HepG2 (cell line): ENCODE results near the gene BHLHE23. TPM values are rescaled to one million over a fixed set of nuclear protein-coding genes. Genes with fewer than 3 reads are reported as not detected.

Experiments
- FOXO1 ChIP-seq: sonication (generic); formaldehyde crosslinking; IDR thresholded peaks from 2 replicates; pipeline ENCODE4 v1.4.0; 2020; ENCODE audit warnings: missing genetic modification reagents
- HOXA3 ChIP-seq: sonication (generic); formaldehyde crosslinking; IDR thresholded peaks from 2 replicates; pipeline ENCODE4 v1.5.0; 2020; ENCODE audit warnings: missing genetic modification reagents
- HOXD1 ChIP-seq: sonication (generic); formaldehyde crosslinking; IDR thresholded peaks from 2 replicates; pipeline ENCODE4 v1.5.0; 2020; ENCODE audit warnings: missing genetic modification reagents
- NFE2L1 ChIP-seq: sonication (generic); formaldehyde crosslinking; IDR thresholded peaks from 2 replicates; pipeline ENCODE4 v1.4.0; 2020; ENCODE audit warnings: missing genetic modification reagents, mild to moderate bottlenecking, borderline replicate concordance
- POLR2A ChIP-seq, 2 experiments: IDR thresholded peaks; 2 replicates each; pipeline ENCODE4 v1.6.1; 2011; ENCODE audit warnings: low read depth in 2 of 2, low read length in 2 of 2, mild to moderate bottlenecking in 1 of 2, moderate library complexity in 1 of 2; ENCODE audit not compliant: insufficient read depth in 1 of 2
- RELA ChIP-seq: sonication (generic); formaldehyde crosslinking; IDR thresholded peaks from 2 replicates; pipeline ENCODE4 v1.4.0; 2020; ENCODE audit warnings: missing genetic modification reagents
- RXRA ChIP-seq: sonication (generic); formaldehyde crosslinking; IDR thresholded peaks from 2 replicates; pipeline ENCODE4 v1.5.1; 2020; ENCODE audit warnings: missing genetic modification reagents
- TARDBP ChIP-seq: sonication (generic); formaldehyde crosslinking; IDR thresholded peaks from 2 replicates; pipeline ENCODE4 v1.8.0; 2022; ENCODE audit warnings: mild to moderate bottlenecking, missing genetic modification reagents
- TCF7 ChIP-seq: sonication (generic); IDR thresholded peaks from 2 replicates; pipeline ENCODE4 v1.6.1; 2016; ENCODE audit warnings: antibody characterized with exemption, low read depth
- ZEB1 ChIP-seq: IDR thresholded peaks from 2 replicates; pipeline ENCODE4 v1.6.1; 2012; ENCODE audit warnings: mild to moderate bottlenecking, low read depth, inconsistent platforms; ENCODE audit not compliant: insufficient replicate concordance
- ZFX ChIP-seq: sonication (generic); formaldehyde crosslinking; IDR thresholded peaks from 2 replicates; pipeline ENCODE4 v1.4.0; 2020; ENCODE audit warnings: mild to moderate bottlenecking, low read depth, missing genetic modification reagents, moderate library complexity
- ZNF367 ChIP-seq: sonication (generic); formaldehyde crosslinking; IDR thresholded peaks from 2 replicates; pipeline ENCODE4 v1.4.0; 2020; ENCODE audit warnings: missing genetic modification reagents, borderline replicate concordance
- ZNF430 ChIP-seq: sonication (generic); formaldehyde crosslinking; IDR thresholded peaks from 2 replicates; pipeline ENCODE4 v1.9.0; 2021; ENCODE audit warnings: mild to moderate bottlenecking, missing genetic modification reagents
- ZNF616 ChIP-seq: sonication (generic); formaldehyde crosslinking; IDR thresholded peaks from 2 replicates; pipeline ENCODE4 v1.5.0; 2020; ENCODE audit warnings: low read depth, mild to moderate bottlenecking, missing genetic modification reagents
- ZNF672 ChIP-seq: sonication (generic); formaldehyde crosslinking; IDR thresholded peaks from 2 replicates; pipeline ENCODE4 v1.8.1; 2022; ENCODE audit warnings: missing genetic modification reagents
- ZNF724P ChIP-seq: sonication (generic); formaldehyde crosslinking; IDR thresholded peaks from 2 replicates; pipeline ENCODE4 v1.8.0; 2022; ENCODE audit warnings: missing genetic modification reagents, borderline replicate concordance
- ZSCAN20 ChIP-seq: sonication (generic); formaldehyde crosslinking; IDR thresholded peaks from 2 replicates; pipeline ENCODE4 v1.4.0; 2020; ENCODE audit warnings: missing genetic modification reagents, mild to moderate bottlenecking, borderline replicate concordance
- ZSCAN25 ChIP-seq: sonication (generic); formaldehyde crosslinking; IDR thresholded peaks from 2 replicates; pipeline ENCODE4 v1.8.0; 2022; ENCODE audit warnings: mild to moderate bottlenecking, missing genetic modification reagents
- polyA plus RNA-seq, 8 experiments: library from polyadenylated mRNA; depleted of rRNA in 3 of 8; stranded (reverse) in 7 of 8; unstranded in 1 of 8; fragments of >200 nt; fragmentation: Illumina TruSeq in 4 of 8; extraction: Trizol in 4 of 8; gene quantifications; 2 replicates each; pipeline versions ENCODE4 v1.2.1 to v1.2.3, GENCODE V29; 2011 to 2016; ENCODE audit warnings: low read depth in 4 of 8, missing spikeins in 1 of 8, mixed read lengths in 1 of 8; ENCODE audit not compliant: insufficient read depth in 1 of 8
- total RNA-seq, 5 experiments: library from RNA; depleted of rRNA; stranded (reverse); fragments of >200 nt; fragmentation: Illumina TruSeq; extraction: Trizol; gene quantifications; 2 replicates each; pipeline ENCODE4 v1.2.3, GENCODE V29; 2016; ENCODE audit warnings: low read depth in 1 of 5
- TF ChIP-seq, protein P1 (sequence below): IDR thresholded peaks from 2 replicates; pipeline ENCODE4 v1.6.1; 2016; ENCODE audit warnings: missing compliant biosample characterization, missing genetic modification reagents, borderline replicate concordance
- TF ChIP-seq, protein P2 (sequence below): sonication (generic); formaldehyde crosslinking; IDR thresholded peaks from 2 replicates; pipeline ENCODE4 v1.4.0; 2020; ENCODE audit warnings: missing genetic modification reagents, borderline replicate concordance
- TF ChIP-seq, protein P3 (sequence below): IDR thresholded peaks from 2 replicates; pipeline ENCODE4 v1.6.1; 2016; ENCODE audit warnings: control low read depth
- TF ChIP-seq, protein P4 (sequence below): sonication (generic); formaldehyde crosslinking; IDR thresholded peaks from 2 replicates; pipeline ENCODE4 v1.5.0; 2020; ENCODE audit warnings: missing genetic modification reagents, mild to moderate bottlenecking, borderline replicate concordance
- TF ChIP-seq, protein P5 (sequence below): sonication (generic); formaldehyde crosslinking; IDR thresholded peaks from 2 replicates; pipeline ENCODE4 v1.4.0; 2020; ENCODE audit warnings: missing genetic modification reagents, borderline replicate concordance

Gene BHLHE23
- total and polyA plus RNA-seq, 2 of the 13 experiments (the other 11 are each of a cell fraction or from before 2014, with no cell fraction given) = not detected

DNA sequence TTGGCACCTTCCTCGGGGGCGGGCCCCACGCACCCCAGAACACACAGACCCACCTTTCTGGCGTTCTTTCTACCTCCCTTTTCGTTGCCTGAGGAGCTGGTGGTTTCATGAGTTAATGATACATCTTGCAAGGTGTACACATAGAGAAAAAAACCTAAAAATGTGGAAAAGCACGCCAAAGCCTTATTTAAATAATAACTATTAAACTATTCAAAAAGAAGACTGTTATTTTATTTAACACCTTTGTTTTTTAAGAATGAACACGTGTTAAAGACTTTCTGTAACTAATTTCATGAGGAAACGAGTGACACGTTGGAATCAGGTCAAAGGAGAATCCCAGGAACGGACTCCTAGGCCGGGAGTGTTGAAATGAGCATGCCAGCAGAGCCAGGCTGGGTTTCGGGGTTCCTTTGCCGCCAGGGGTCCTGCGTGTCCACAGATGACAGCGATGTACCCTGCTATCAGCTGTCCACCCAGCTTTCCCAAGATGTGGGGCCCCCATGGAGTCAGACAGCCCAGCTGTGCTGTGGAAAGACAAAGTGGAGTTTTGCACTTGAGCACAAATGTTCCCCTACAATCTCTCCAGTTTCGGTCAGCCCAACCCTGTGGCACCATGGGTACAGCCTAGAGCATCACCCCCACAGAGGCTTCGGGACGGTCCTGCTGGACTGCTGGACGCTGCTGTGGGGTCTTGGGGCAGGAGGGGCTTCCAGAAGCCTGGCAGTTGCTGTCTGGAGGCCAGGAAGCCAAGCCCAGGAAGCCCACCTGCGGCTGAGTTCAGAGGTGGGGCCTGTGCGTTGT is 38.2 kb downstream of the BHLHE23 start (continued):
- TF ChIP-seq, protein P1, sequence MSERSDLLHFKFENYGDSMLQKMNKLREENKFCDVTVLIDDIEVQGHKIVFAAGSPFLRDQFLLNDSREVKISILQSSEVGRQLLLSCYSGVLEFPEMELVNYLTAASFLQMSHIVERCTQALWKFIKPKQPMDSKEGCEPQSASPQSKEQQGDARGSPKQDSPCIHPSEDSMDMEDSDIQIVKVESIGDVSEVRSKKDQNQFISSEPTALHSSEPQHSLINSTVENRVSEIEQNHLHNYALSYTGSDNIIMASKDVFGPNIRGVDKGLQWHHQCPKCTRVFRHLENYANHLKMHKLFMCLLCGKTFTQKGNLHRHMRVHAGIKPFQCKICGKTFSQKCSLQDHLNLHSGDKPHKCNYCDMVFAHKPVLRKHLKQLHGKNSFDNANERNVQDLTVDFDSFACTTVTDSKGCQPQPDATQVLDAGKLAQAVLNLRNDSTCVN (CRISPR knock-in tag) = 0 out of 2 replicates have a peak, but pooled peaks have one; percentile 39
- TF ChIP-seq, protein P2, sequence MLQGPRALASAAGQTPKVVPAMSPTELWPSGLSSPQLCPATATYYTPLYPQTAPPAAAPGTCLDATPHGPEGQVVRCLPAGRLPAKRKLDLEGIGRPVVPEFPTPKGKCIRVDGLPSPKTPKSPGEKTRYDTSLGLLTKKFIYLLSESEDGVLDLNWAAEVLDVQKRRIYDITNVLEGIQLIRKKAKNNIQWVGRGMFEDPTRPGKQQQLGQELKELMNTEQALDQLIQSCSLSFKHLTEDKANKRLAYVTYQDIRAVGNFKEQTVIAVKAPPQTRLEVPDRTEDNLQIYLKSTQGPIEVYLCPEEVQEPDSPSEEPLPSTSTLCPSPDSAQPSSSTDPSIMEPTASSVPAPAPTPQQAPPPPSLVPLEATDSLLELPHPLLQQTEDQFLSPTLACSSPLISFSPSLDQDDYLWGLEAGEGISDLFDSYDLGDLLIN (CRISPR knock-in tag) = peak; percentile 95
- peak; percentile 43; the same call in 1 of the 2 replicates for TF ChIP-seq ZNF672 (CRISPR knock-in tag)
- peak; percentile 43; the same call in 1 of the 2 replicates for TF ChIP-seq ZFX (CRISPR knock-in tag)
- TF ChIP-seq, protein P3, sequence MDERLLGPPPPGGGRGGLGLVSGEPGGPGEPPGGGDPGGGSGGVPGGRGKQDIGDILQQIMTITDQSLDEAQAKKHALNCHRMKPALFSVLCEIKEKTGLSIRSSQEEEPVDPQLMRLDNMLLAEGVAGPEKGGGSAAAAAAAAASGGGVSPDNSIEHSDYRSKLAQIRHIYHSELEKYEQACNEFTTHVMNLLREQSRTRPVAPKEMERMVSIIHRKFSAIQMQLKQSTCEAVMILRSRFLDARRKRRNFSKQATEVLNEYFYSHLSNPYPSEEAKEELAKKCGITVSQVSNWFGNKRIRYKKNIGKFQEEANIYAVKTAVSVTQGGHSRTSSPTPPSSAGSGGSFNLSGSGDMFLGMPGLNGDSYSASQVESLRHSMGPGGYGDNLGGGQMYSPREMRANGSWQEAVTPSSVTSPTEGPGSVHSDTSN = no peak
- TF ChIP-seq TCF7 = no peak
- no peak for TF ChIP-seq FOXO1 (CRISPR knock-in tag)
- no peak for TF ChIP-seq RELA (CRISPR knock-in tag)
- no peak for TF ChIP-seq ZNF724P (CRISPR knock-in tag)
- peak; percentile 62; the same call in 1 of the 2 replicates for TF ChIP-seq NFE2L1 (CRISPR knock-in tag)
- TF ChIP-seq, protein P4, sequence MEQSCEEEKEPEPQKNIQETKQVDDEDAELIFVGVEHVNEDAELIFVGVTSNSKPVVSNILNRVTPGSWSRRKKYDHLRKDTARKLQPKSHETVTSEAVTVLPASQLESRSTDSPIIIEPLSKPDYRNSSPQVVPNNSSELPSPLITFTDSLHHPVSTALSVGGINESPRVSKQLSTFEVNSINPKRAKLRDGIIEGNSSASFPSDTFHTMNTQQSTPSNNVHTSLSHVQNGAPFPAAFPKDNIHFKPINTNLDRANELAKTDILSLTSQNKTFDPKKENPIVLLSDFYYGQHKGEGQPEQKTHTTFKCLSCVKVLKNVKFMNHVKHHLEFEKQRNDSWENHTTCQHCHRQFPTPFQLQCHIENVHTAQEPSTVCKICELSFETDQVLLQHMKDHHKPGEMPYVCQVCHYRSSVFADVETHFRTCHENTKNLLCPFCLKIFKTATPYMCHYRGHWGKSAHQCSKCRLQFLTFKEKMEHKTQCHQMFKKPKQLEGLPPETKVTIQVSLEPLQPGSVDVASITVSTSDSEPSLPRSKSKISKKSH (CRISPR knock-in tag) = peak; percentile 71; the same call in 1 of the 2 replicates
- TF ChIP-seq ZSCAN25 (CRISPR knock-in tag) = 0 out of 2 replicates have a peak, but pooled peaks have one; percentile 50
- TF ChIP-seq HOXD1 = 0 out of 2 replicates have a peak, but pooled peaks have one; percentile 14
- TF ChIP-seq ZSCAN20 = 0 out of 2 replicates have a peak, but pooled peaks have one; percentile 63
- TF ChIP-seq ZEB1 = peak; percentile 36
- TF ChIP-seq HOXA3 (CRISPR knock-in tag) = peak; percentile 38; the same call in 1 of the 2 replicates
- TF ChIP-seq ZNF616 (CRISPR knock-in tag) = 0 out of 2 replicates have a peak, but pooled peaks have one; percentile 9
- no peak; the same call in 1 of the 2 replicates for TF ChIP-seq ZNF430 (CRISPR knock-in tag)
- 0 out of 2 replicates have a peak, but pooled peaks have one; percentile 49 for TF ChIP-seq ZNF367 (CRISPR knock-in tag)
- TF ChIP-seq RXRA = no peak; the same call in 1 of the 2 replicates
- TF ChIP-seq, protein P5, sequence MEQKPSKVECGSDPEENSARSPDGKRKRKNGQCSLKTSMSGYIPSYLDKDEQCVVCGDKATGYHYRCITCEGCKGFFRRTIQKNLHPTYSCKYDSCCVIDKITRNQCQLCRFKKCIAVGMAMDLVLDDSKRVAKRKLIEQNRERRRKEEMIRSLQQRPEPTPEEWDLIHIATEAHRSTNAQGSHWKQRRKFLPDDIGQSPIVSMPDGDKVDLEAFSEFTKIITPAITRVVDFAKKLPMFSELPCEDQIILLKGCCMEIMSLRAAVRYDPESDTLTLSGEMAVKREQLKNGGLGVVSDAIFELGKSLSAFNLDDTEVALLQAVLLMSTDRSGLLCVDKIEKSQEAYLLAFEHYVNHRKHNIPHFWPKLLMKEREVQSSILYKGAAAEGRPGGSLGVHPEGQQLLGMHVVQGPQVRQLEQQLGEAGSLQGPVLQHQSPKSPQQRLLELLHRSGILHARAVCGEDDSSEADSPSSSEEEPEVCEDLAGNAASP = 0 out of 2 replicates have a peak, but pooled peaks have one; percentile 2
- TF ChIP-seq POLR2A (IDR thresholded peaks at IDR 0.05; ENCODE audit: insufficient read depth in 1 of 2, low read depth in 2 of 2, low read length in 2 of 2) = peak; percentile 17 to 69; a peak in 2 of 4 replicates
- peak; percentile 73 for TF ChIP-seq TARDBP
